ENCODE measurements around the gene OAF.

OAF gene

GRCh38 chr11:120199613-120200012, 11.2 kb upstream of the OAF start:
- no peak overlapping the region for H3K23ac ChIP-seq (ENCODE audit: low read depth, low read length, poor library complexity)
- H3K4ac ChIP-seq (ENCODE audit: low read length): no peak overlapping the region
- H3K4me3 ChIP-seq (ENCODE audit: low read length in 2 of 2): no peak overlapping the region
- peak overlapping the region; percentile 72 for H3K18ac ChIP-seq (ENCODE audit: low read length)
- no peaks in the 10 kb centered on the region for H3K36me3 ChIP-seq (replicated peaks in 1 of 2; ENCODE audit: control insufficient read depth in 2 of 2, insufficient read depth in 2 of 2, low read length in 2 of 2)
- no peak overlapping the region for H3K14ac ChIP-seq (ENCODE audit: low read length)
- no CpG with 5 or more reads among the region's 9 CpGs for WGBS, 2 donors (ENCODE audit: extremely low coverage in 2 of 2, insufficient read length in 2 of 2, insufficient replicate concordance in 1 of 2)
- no peaks in the 10 kb centered on the region for H3K79me1 ChIP-seq (ENCODE audit: low read depth, low read length)
- H2BK12ac ChIP-seq (ENCODE audit: low read length): no peak overlapping the region
- H4K8ac ChIP-seq (ENCODE audit: low read depth, low read length): no peak overlapping the region
- no peak overlapping the region for H2AFZ ChIP-seq (ENCODE audit: low read length)
- no peak overlapping the region for H2BK15ac ChIP-seq (ENCODE audit: low read length)
- no peaks in the 10 kb centered on the region for H3K9me3 ChIP-seq (replicated peaks in 1 of 2; ENCODE audit: control insufficient read depth in 2 of 2, insufficient read depth in 1 of 2, low read depth in 1 of 2, low read length in 2 of 2)
- DNase-seq (ENCODE audit: low spot score): no peak
- peak overlapping the region; percentile 71 for H2AK5ac ChIP-seq (ENCODE audit: low read depth, low read length)
- H2BK5ac ChIP-seq (ENCODE audit: low read length): no peak overlapping the region
- peaks cover 0 to 32% (median 12%) of the 10 kb centered on the region in 3 experiments for H3K27me3 ChIP-seq (ENCODE audit: control insufficient read depth in 3 of 3, insufficient read depth in 3 of 3, low read depth in 1 of 3, low read length in 3 of 3)
- H3K27ac ChIP-seq (replicated peaks; ENCODE audit: low read length): no peak overlapping the region
- no peak overlapping the region for H3K9ac ChIP-seq (ENCODE audit: low read depth, low read length, poor library complexity)
- H3K4me2 ChIP-seq (ENCODE audit: insufficient read depth, low read length, poor library complexity, severe bottlenecking): no peak overlapping the region
- H3K4me1 ChIP-seq (ENCODE audit: control insufficient read depth in 2 of 2, insufficient read depth in 1 of 2, low read depth in 1 of 2, low read length in 2 of 2): peaks cover 15% of the 10 kb centered on the region in 2 donors
- H4K91ac ChIP-seq (ENCODE audit: low read depth, low read length, poor library complexity): no peak overlapping the region
- H2BK120ac ChIP-seq (ENCODE audit: low read depth, low read length): no peak overlapping the region

- no peak overlapping the region for H3K4ac ChIP-seq (ENCODE audit: low read length)
- no peak overlapping the region for H3K4me3 ChIP-seq (ENCODE audit: low read length in 2 of 2)
- WGBS, 2 donors (ENCODE audit: extremely low coverage in 2 of 2, insufficient read length in 2 of 2, insufficient replicate concordance in 1 of 2): no CpG with 5 or more reads among the region's 1 CpG
- peaks cover 9 to 11% of the 10 kb centered on the region in 2 donors for H3K4me1 ChIP-seq (ENCODE audit: control insufficient read depth in 2 of 2, insufficient read depth in 1 of 2, low read depth in 1 of 2, low read length in 2 of 2)
- peaks cover 0 to 32% (median 10%) of the 10 kb centered on the region in 3 experiments for H3K27me3 ChIP-seq (ENCODE audit: control insufficient read depth in 3 of 3, insufficient read depth in 3 of 3, low read depth in 1 of 3, low read length in 3 of 3)
- no peak overlapping the region for H2BK12ac ChIP-seq (ENCODE audit: low read length)
- H3K18ac ChIP-seq (ENCODE audit: low read length): no peak overlapping the region
- H2BK15ac ChIP-seq (ENCODE audit: low read length): no peak overlapping the region
- H3K4me2 ChIP-seq (ENCODE audit: insufficient read depth, low read length, poor library complexity, severe bottlenecking): no peak overlapping the region
- H3K36me3 ChIP-seq (replicated peaks in 1 of 2; ENCODE audit: control insufficient read depth in 2 of 2, insufficient read depth in 2 of 2, low read length in 2 of 2): no peaks in the 10 kb centered on the region
- no peak for DNase-seq (ENCODE audit: low spot score)
- no peak overlapping the region for H3K14ac ChIP-seq (ENCODE audit: low read length)
- no peak overlapping the region for H2BK5ac ChIP-seq (ENCODE audit: low read length)
- no peak overlapping the region for H2AK5ac ChIP-seq (ENCODE audit: low read depth, low read length)
- H3K27ac ChIP-seq (replicated peaks; ENCODE audit: low read length): no peak overlapping the region
- H2BK120ac ChIP-seq (ENCODE audit: low read depth, low read length): no peak overlapping the region
- no peaks in the 10 kb centered on the region for H3K79me1 ChIP-seq (ENCODE audit: low read depth, low read length)
- H4K8ac ChIP-seq (ENCODE audit: low read depth, low read length): no peak overlapping the region
- H3K9ac ChIP-seq (ENCODE audit: low read depth, low read length, poor library complexity): no peak overlapping the region
- no peak overlapping the region for H4K91ac ChIP-seq (ENCODE audit: low read depth, low read length, poor library complexity)
- no peaks in the 10 kb centered on the region for H3K9me3 ChIP-seq (replicated peaks in 1 of 2; ENCODE audit: control insufficient read depth in 2 of 2, insufficient read depth in 1 of 2, low read depth in 1 of 2, low read length in 2 of 2)
- H2AFZ ChIP-seq (ENCODE audit: low read length): no peak overlapping the region
- H3K23ac ChIP-seq (ENCODE audit: low read depth, low read length, poor library complexity): no peak overlapping the region
These were observed 10.2 kb upstream of the OAF start for GRCh38 chr11:120200677-120201076.

GRCh38 chr11:120201653-120202052, 9.2 kb upstream of the OAF start:
- no peak overlapping the region for H3K27ac ChIP-seq (replicated peaks; ENCODE audit: low read length)
- H2BK5ac ChIP-seq (ENCODE audit: low read length): no peak overlapping the region
- no peak overlapping the region for H2AK5ac ChIP-seq (ENCODE audit: low read depth, low read length)
- no peak overlapping the region for H4K8ac ChIP-seq (ENCODE audit: low read depth, low read length)
- no peak overlapping the region for H3K4ac ChIP-seq (ENCODE audit: low read length)
- H3K4me2 ChIP-seq (ENCODE audit: insufficient read depth, low read length, poor library complexity, severe bottlenecking): no peak overlapping the region
- H3K18ac ChIP-seq (ENCODE audit: low read length): no peak overlapping the region
- no peak overlapping the region for H2AFZ ChIP-seq (ENCODE audit: low read length)
- H3K14ac ChIP-seq (ENCODE audit: low read length): no peak overlapping the region
- no peak overlapping the region for H4K91ac ChIP-seq (ENCODE audit: low read depth, low read length, poor library complexity)
- no peak overlapping the region for H3K9ac ChIP-seq (ENCODE audit: low read depth, low read length, poor library complexity)
- no peak overlapping the region for H2BK12ac ChIP-seq (ENCODE audit: low read length)
- no CpG with 5 or more reads among the region's 3 CpGs for WGBS, 2 donors (ENCODE audit: extremely low coverage in 2 of 2, insufficient read length in 2 of 2, insufficient replicate concordance in 1 of 2)
- no peak overlapping the region for H2BK15ac ChIP-seq (ENCODE audit: low read length)
- H3K27me3 ChIP-seq (ENCODE audit: control insufficient read depth in 3 of 3, insufficient read depth in 3 of 3, low read depth in 1 of 3, low read length in 3 of 3): peaks cover 0 to 26% (median 10%) of the 10 kb centered on the region in 3 experiments
- H3K23ac ChIP-seq (ENCODE audit: low read depth, low read length, poor library complexity): no peak overlapping the region
- DNase-seq (ENCODE audit: low spot score): no peak
- H3K4me1 ChIP-seq (ENCODE audit: control insufficient read depth in 2 of 2, insufficient read depth in 1 of 2, low read depth in 1 of 2, low read length in 2 of 2): peaks cover 2 to 7% of the 10 kb centered on the region in 2 donors
- no peaks in the 10 kb centered on the region for H3K36me3 ChIP-seq (replicated peaks in 1 of 2; ENCODE audit: control insufficient read depth in 2 of 2, insufficient read depth in 2 of 2, low read length in 2 of 2)
- H3K4me3 ChIP-seq (ENCODE audit: low read length in 2 of 2): no peak overlapping the region
- no peak overlapping the region for H2BK120ac ChIP-seq (ENCODE audit: low read depth, low read length)
- no peaks in the 10 kb centered on the region for H3K79me1 ChIP-seq (ENCODE audit: low read depth, low read length)
- H3K9me3 ChIP-seq (replicated peaks in 1 of 2; ENCODE audit: control insufficient read depth in 2 of 2, insufficient read depth in 1 of 2, low read depth in 1 of 2, low read length in 2 of 2): no peaks in the 10 kb centered on the region

GRCh38 chr11:120203626-120204025, 7.2 kb upstream of the OAF start:
- H3K4ac ChIP-seq (ENCODE audit: low read length): no peak overlapping the region
- H3K18ac ChIP-seq (ENCODE audit: low read length): no peak overlapping the region
- no peaks in the 10 kb centered on the region for H3K36me3 ChIP-seq (replicated peaks in 1 of 2; ENCODE audit: control insufficient read depth in 2 of 2, insufficient read depth in 2 of 2, low read length in 2 of 2)
- H2AFZ ChIP-seq (ENCODE audit: low read length): no peak overlapping the region
- no peak overlapping the region for H4K8ac ChIP-seq (ENCODE audit: low read depth, low read length)
- no peak overlapping the region for H2AK5ac ChIP-seq (ENCODE audit: low read depth, low read length)
- no peak overlapping the region for H2BK15ac ChIP-seq (ENCODE audit: low read length)
- no peak overlapping the region for H2BK12ac ChIP-seq (ENCODE audit: low read length)
- no peak overlapping the region for H3K23ac ChIP-seq (ENCODE audit: low read depth, low read length, poor library complexity)
- H3K4me2 ChIP-seq (ENCODE audit: insufficient read depth, low read length, poor library complexity, severe bottlenecking): no peak overlapping the region
- H4K91ac ChIP-seq (ENCODE audit: low read depth, low read length, poor library complexity): no peak overlapping the region
- H3K4me1 ChIP-seq (ENCODE audit: control insufficient read depth in 2 of 2, insufficient read depth in 1 of 2, low read depth in 1 of 2, low read length in 2 of 2): peaks cover 3 to 5% of the 10 kb centered on the region in 2 donors
- H2BK120ac ChIP-seq (ENCODE audit: low read depth, low read length): no peak overlapping the region
- H3K4me3 ChIP-seq (ENCODE audit: low read length in 2 of 2): no peak overlapping the region
- no peaks in the 10 kb centered on the region for H3K9me3 ChIP-seq (replicated peaks in 1 of 2; ENCODE audit: control insufficient read depth in 2 of 2, insufficient read depth in 1 of 2, low read depth in 1 of 2, low read length in 2 of 2)
- peaks cover 0 to 33% (median 8%) of the 10 kb centered on the region in 3 experiments for H3K27me3 ChIP-seq (ENCODE audit: control insufficient read depth in 3 of 3, insufficient read depth in 3 of 3, low read depth in 1 of 3, low read length in 3 of 3)
- no CpG with 5 or more reads among the region's 4 CpGs for WGBS, 2 donors (ENCODE audit: extremely low coverage in 2 of 2, insufficient read length in 2 of 2, insufficient replicate concordance in 1 of 2)
- no peak overlapping the region for H2BK5ac ChIP-seq (ENCODE audit: low read length)
- no peak overlapping the region for H3K14ac ChIP-seq (ENCODE audit: low read length)
- H3K9ac ChIP-seq (ENCODE audit: low read depth, low read length, poor library complexity): no peak overlapping the region
- H3K27ac ChIP-seq (replicated peaks; ENCODE audit: low read length): no peak overlapping the region
- no peak for DNase-seq (ENCODE audit: low spot score)
- no peaks in the 10 kb centered on the region for H3K79me1 ChIP-seq (ENCODE audit: low read depth, low read length)
